Stimulated activated memory B cell treated with anti-CD40 and anti-IgM and Interleukin-4, amounts not matched to agents 10 μg/mL and 1 μg/mL and 100 μg/mL, for 72 hours (primary cell): ENCODE results near the gene APLP1.
A peak's percentile ranks its signal among the peaks of the same experiment; 100 is the strongest.
"Not testable (repeated sequence)": the region's sequence is repeated elsewhere in the genome, so short reads cannot be mapped to it uniquely, and the experiment has no call there.

Experiments
- ATAC-seq: fragments of 150-1000 bp; cut with Tn5 transposase; 2 replicates; pipeline ENCODE4 v1.10.0; 2021
- H3K27ac Mint-ChIP-seq: one replicate; pipeline ENCODE4 v1.8.0; 2022; ENCODE audit warnings: mild to moderate bottlenecking, mixed read lengths
- H3K27me3 Mint-ChIP-seq: one replicate; pipeline ENCODE4 v1.8.0; 2022; ENCODE audit warnings: mixed read lengths
- H3K36me3 Mint-ChIP-seq: one replicate; pipeline ENCODE4 v1.8.0; 2022; ENCODE audit warnings: mixed read lengths
- H3K4me1 Mint-ChIP-seq: one replicate; pipeline ENCODE4 v1.8.0; 2022; ENCODE audit warnings: mixed read lengths
- H3K4me3 Mint-ChIP-seq: one replicate; pipeline ENCODE4 v1.8.0; 2022; ENCODE audit warnings: mild to moderate bottlenecking, moderate library complexity, mixed read lengths
- H3K9me3 Mint-ChIP-seq: one replicate; pipeline ENCODE4 v1.8.0; 2022; ENCODE audit warnings: mixed read lengths

APLP1 gene

GRCh38 chr19:35887197-35887596, 18.8 kb downstream of the APLP1 start:
- H3K4me3 Mint-ChIP-seq: no peak overlapping the region
- no peaks in the 10 kb centered on the region for H3K27me3 Mint-ChIP-seq
- H3K9me3 Mint-ChIP-seq: peaks cover 6% of the 10 kb centered on the region
- H3K36me3 Mint-ChIP-seq: peaks cover 49% of the 10 kb centered on the region
- ATAC-seq: no peak
- H3K27ac Mint-ChIP-seq: no peak overlapping the region
- H3K4me1 Mint-ChIP-seq: peaks cover 42% of the 10 kb centered on the region

DNA sequence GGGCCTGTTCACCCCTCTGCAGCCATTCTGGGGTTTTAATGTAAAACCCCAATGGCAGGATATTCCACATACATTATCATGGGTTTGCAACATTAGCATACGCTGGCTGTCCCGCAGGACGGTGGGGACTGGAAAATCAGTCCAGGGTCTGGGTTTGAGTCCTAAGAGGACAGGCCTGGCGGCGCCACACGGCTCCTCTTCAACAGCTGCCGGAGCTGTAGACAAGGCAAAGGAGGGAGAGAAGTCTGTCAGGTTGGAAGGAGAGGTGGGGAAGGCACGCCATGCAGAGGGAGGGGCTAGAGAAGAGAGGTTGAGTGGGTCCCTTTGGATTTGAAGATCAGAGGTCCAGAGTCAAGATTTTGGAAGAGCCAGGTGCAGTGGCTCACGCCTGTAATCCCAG, 20.0 kb downstream of the APLP1 start:
- no peaks in the 10 kb centered on the region for H3K27me3 Mint-ChIP-seq
- peaks cover 36% of the 10 kb centered on the region for H3K4me1 Mint-ChIP-seq
- peaks cover 6% of the 10 kb centered on the region for H3K9me3 Mint-ChIP-seq
- H3K36me3 Mint-ChIP-seq: peaks cover 60% of the 10 kb centered on the region
- no peak for ATAC-seq
- H3K4me3 Mint-ChIP-seq: peak overlapping the region; percentile 54
- peak overlapping the region; percentile 38 for H3K27ac Mint-ChIP-seq

DNA sequence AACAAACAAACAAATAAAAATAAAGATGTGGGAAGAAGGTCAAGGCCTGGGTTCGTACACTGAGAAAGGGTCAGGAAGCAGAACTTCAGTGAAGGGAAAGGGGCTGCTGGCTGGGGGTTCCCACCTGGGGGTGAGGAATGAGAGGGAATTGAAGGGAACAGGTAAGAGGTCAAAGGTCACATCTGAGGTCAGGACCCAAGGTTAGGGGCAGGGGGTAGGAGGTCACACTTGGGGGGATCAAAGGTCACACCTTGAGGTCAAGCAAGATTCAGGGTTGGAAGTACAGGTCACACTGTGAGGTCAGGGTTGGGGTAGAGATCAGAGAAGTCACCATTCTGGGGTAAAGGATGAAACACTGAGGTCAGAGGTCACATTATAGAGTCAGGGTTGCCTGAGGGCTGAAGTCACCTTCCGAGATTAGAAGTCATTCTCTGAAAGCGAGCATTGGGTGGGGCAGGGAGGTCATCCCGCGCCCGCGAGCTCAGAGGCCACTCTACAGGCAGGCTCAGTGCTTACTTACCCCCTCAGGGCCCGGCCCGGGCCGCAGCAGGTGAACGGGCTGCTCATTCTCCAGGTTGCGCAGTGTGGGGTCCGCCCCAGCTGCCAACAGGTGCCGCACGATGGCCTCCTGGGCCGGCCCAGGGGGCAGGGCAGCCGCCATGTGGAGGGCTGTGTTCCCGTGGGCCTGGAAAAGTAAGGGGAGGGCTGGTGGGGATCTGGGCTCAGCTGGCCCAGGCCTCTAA, 21.2 kb downstream of the APLP1 start:
- H3K27me3 Mint-ChIP-seq: no peaks in the 10 kb centered on the region
- H3K9me3 Mint-ChIP-seq: peaks cover 6% of the 10 kb centered on the region
- ATAC-seq: peak; percentile 26
- peak overlapping the region; percentile 66 for H3K27ac Mint-ChIP-seq
- peak overlapping the region; percentile 12 for H3K4me3 Mint-ChIP-seq
- H3K4me1 Mint-ChIP-seq: peaks cover 33% of the 10 kb centered on the region
- H3K36me3 Mint-ChIP-seq: peaks cover 70% of the 10 kb centered on the region

GRCh38 chr19:35890113-35890650, 21.8 kb downstream of the APLP1 start:
- Mint-ChIP-seq H3K36me3 (peaks cover 70% of the 10 kb centered on the region), H3K27me3 (no peaks in the 10 kb centered on the region), H3K27ac (peak overlapping the region; percentile 66), H3K9me3 (peaks cover 6% of the 10 kb centered on the region), H3K4me3 (peak overlapping the region; percentile 25), H3K4me1 (peaks cover 32% of the 10 kb centered on the region)
- no peak for ATAC-seq

DNA sequence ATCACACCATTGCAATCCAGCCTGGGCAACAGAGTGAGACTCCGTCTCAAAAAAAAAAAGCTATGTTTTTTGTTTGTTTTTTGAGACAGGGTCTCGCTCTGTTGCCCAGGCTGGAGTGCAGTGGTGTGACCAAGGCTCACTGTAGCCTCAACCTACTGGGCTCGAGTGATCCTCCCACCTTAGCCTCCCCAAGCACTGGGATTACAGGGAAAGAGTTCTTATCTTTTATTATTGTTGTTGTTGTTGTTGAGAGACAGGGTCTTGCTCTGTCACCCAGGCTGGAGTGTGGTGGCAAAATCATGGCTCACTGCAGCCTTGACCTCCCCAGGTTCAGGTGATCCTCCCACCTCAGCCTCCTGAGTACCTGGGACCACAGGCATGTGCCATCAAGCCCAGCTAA, 23.4 kb downstream of the APLP1 start:
- H3K9me3 Mint-ChIP-seq, H3K27me3 Mint-ChIP-seq, H3K27ac Mint-ChIP-seq, ATAC-seq, H3K4me3 Mint-ChIP-seq: not testable (repeated sequence)
- Mint-ChIP-seq H3K36me3 (peaks cover 78% of the 10 kb centered on the region), H3K4me1 (peaks cover 46% of the 10 kb centered on the region)

GRCh38 chr19:35894342-35894741, 26.0 kb downstream of the APLP1 start:
- Mint-ChIP-seq H3K4me1 (peaks cover 53% of the 10 kb centered on the region), H3K27me3 (no peaks in the 10 kb centered on the region), H3K36me3 (peaks cover 78% of the 10 kb centered on the region), H3K9me3 (peaks cover 2% of the 10 kb centered on the region), H3K4me3 (no peak overlapping the region), H3K27ac (peak overlapping the region; percentile 37)
- no peak for ATAC-seq

DNA sequence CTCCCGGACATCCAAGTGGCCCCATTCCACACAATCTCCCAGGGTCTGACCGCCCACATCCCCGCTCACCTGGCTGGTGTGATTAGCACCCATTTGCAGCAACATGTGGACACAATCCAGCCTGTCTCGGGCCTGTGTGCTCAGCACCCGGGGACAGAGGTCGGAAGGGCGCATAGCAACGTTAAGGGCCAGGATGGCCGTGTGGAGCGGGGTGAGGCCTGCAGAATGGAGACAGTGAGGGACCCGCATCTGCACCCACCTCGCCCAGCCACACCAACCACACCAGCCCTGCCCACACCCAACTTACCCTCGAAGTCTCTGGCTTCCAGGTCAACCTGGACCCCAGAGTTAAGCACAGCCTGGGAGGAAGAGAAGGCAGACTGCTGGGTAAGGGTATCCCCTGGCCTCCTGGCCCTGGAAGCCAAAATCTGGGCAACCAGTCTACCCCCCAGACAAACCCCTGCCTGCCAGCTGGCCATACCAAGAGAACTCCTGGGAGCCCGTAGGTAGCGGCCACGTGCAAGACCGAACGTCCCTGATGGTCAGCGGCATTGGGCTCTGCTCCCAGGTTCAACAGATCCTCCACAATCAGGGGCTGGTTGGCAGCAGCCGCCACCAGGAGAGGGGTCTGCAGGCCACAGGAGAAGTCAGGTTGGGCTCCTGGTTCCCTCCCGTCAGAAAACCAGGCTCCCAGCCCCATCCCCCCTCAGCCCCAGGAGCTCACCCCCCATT, 27.7 kb downstream of the APLP1 start:
- Mint-ChIP-seq H3K4me3 (peak overlapping the region; percentile 93), H3K9me3 (no peaks in the 10 kb centered on the region), H3K27me3 (no peaks in the 10 kb centered on the region), H3K27ac (peak overlapping the region; percentile 99), H3K4me1 (peaks cover 52% of the 10 kb centered on the region), H3K36me3 (peaks cover 70% of the 10 kb centered on the region)
- ATAC-seq: no peak

DNA sequence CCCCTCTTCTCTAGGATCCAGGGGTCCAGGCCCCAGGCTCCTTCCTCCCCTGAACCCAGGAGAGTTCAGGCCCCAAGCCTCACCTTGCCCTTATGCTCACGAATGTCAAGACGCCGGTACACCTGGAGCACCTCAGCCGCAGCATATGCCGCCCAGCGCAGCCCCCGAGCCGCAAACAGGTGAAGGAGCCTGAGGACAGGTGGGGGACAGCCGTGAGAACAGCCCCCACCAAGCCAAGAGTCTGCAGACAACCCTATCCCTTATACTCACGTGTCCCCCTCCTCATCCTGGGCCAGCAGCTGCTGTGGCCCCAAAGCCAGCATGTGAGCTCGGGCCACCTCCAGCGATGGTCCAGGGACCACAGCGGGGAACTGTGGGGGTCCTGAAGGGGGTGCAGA, 28.3 kb downstream of the APLP1 start:
- no peak for ATAC-seq
- Mint-ChIP-seq H3K9me3 (no peaks in the 10 kb centered on the region), H3K4me1 (peaks cover 57% of the 10 kb centered on the region), H3K27ac (peak overlapping the region; percentile 99), H3K36me3 (peaks cover 69% of the 10 kb centered on the region), H3K27me3 (no peaks in the 10 kb centered on the region), H3K4me3 (peak overlapping the region; percentile 93)

- no peaks in the 10 kb centered on the region for H3K27me3 Mint-ChIP-seq
- peaks cover 62% of the 10 kb centered on the region for H3K36me3 Mint-ChIP-seq
- peak overlapping the region; percentile 93 for H3K4me3 Mint-ChIP-seq
- H3K9me3 Mint-ChIP-seq: no peaks in the 10 kb centered on the region
- H3K27ac Mint-ChIP-seq: peak overlapping the region; percentile 99
- no peak for ATAC-seq
- peaks cover 66% of the 10 kb centered on the region for H3K4me1 Mint-ChIP-seq
These were observed 29.5 kb downstream of the APLP1 start for GRCh38 chr19:35897706-35898451.

DNA sequence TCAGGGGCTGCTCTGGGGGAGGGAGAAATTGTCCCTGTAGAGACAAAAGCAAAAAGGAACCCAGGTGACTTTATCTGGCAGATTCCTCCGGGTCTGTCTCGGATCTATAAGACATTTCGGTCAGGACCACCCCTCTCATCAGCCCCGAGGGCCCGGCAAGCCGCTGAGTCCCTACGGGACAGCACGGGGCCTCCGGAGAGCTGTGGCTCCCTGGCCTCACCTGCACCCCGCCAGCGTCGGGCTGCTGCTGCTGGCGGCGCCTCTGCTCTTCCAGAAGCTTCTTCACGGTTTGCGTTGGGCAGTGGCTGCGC, 30.1 kb downstream of the APLP1 start:
- H3K36me3 Mint-ChIP-seq: peaks cover 57% of the 10 kb centered on the region
- H3K4me3 Mint-ChIP-seq: peak overlapping the region; percentile 93
- peaks cover 69% of the 10 kb centered on the region for H3K4me1 Mint-ChIP-seq
- ATAC-seq: no peak
- H3K9me3 Mint-ChIP-seq: no peaks in the 10 kb centered on the region
- peak overlapping the region; percentile 99 for H3K27ac Mint-ChIP-seq
- no peaks in the 10 kb centered on the region for H3K27me3 Mint-ChIP-seq

GRCh38 chr19:35899547-35900214, 31.3 kb downstream of the APLP1 start:
- peak overlapping the region; percentile 93 for H3K4me3 Mint-ChIP-seq
- no peaks in the 10 kb centered on the region for H3K9me3 Mint-ChIP-seq
- H3K4me1 Mint-ChIP-seq: peaks cover 79% of the 10 kb centered on the region
- H3K27me3 Mint-ChIP-seq: no peaks in the 10 kb centered on the region
- ATAC-seq: peak; percentile 78
- H3K27ac Mint-ChIP-seq: peak overlapping the region; percentile 99
- peaks cover 47% of the 10 kb centered on the region for H3K36me3 Mint-ChIP-seq

DNA sequence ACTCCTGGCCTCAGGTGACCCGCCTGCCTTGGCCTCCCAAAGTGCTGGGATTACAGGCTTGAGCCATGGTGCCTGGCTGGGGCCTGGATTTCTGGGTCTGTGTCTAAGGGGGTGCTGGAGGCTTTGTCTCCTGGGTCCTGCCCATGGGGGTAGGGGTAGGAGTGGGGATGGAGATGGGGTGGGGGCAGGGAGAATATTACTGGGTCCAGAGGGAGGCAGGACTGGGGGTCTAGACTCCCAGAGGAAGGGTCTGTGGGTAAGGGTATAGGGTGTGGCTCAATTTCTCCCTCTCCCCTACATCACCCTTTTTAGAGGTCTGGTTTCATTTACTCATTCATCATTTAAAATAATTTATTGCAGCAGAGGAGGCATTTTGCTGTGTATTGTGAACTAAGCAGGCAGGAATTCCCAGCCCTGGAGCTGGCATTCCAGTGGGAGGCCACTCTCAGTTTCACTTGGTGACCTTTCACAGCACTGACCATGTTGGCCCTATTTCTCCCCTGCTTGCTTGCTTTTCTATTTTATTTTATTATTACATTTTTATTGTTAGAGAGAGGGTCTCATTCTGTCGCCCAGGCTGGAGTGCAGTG, 32.8 kb downstream of the APLP1 start:
- Mint-ChIP-seq H3K4me1 (peaks cover 77% of the 10 kb centered on the region), H3K9me3 (no peaks in the 10 kb centered on the region), H3K4me3 (peak overlapping the region; percentile 93), H3K36me3 (peaks cover 39% of the 10 kb centered on the region), H3K27me3 (no peaks in the 10 kb centered on the region), H3K27ac (peak overlapping the region; percentile 99)
- no peak for ATAC-seq

GRCh38 chr19:35901854-35902661, 33.7 kb downstream of the APLP1 start, which contains the start of gene HCST:
TSS of gene HCST (plus strand) at chr19:35902529. CDS start at chr19:35902594, 65 bp downstream.
- ATAC-seq: no peak
- no peaks in the 10 kb centered on the region for H3K9me3 Mint-ChIP-seq
- H3K27ac Mint-ChIP-seq: peak within 1 kb of the TSS; percentile 99
- peaks cover 73% of the 10 kb centered on the region for H3K4me1 Mint-ChIP-seq
- H3K27me3 Mint-ChIP-seq: no peaks in the 10 kb centered on the region
- peak within 1 kb of the TSS; percentile 85 for H3K4me3 Mint-ChIP-seq
- peaks cover 32% of the 10 kb centered on the region for H3K36me3 Mint-ChIP-seq
